GM23248 (cell line): Measurements from ENCODE around the gene SHB.

ENCODE experiments used
- EZH2 ChIP-seq: fragments of 200-600 bp; sonication (generic); IDR thresholded peaks from 2 replicates; pipeline ENCODE4 v1.6.1; 2018; ENCODE audit warnings: antibody characterized with exemption, mild to moderate bottlenecking; ENCODE audit not compliant: insufficient read depth, poor library complexity, severe bottlenecking
- EZH2phosphoT487 ChIP-seq: fragments of 200-600 bp; sonication (generic); IDR thresholded peaks from 2 replicates; pipeline ENCODE4 v1.6.1; 2018; ENCODE audit warnings: antibody characterized with exemption, moderate library complexity, mild to moderate bottlenecking, low read depth; ENCODE audit not compliant: insufficient read depth

DNA sequence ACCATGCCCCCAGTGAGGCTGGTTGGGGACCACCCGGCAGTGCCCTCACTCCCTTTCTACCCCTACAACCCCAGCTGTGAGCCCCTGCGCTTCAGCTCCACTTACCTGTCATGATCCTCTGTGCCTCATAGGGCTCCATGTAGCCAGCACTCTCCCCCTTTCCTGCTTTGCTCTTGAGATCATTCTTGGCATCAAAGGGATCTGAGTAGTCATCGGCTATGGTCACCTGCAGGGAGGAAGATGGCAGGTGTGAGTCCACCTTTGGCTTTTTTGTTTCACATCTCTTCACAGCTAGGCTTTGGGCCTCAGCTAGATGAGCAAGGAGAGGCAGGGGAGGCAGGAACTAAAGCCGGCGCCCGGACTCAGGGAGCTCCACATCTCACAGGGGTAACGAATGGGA lies 53.1 kb downstream of the SHB start:
- TF ChIP-seq EZH2, result no peak
- no peak for TF ChIP-seq EZH2phosphoT487
